Activated CD8-positive, alpha-beta T cell treated with anti-CD3 and anti-CD28 coated beads for 36 hours (primary cell): ENCODE measurements around the gene FAM76A. TPM values are rescaled to one million over a fixed set of nuclear protein-coding genes. Genes with fewer than 3 reads are reported as not detected.
A peak's percentile ranks its signal among the peaks of the same experiment; 100 is the strongest.
"Not testable (repeated sequence)": the region's sequence is repeated elsewhere in the genome, so short reads cannot be mapped to it uniquely, and the experiment has no call there.

Experiments used
- ATAC-seq: fragments of 200-7000 bp; cut with Tn5 transposase; one replicate; pipeline ENCODE4 v1.10.0; 2021; ENCODE audit warnings: mild to moderate bottlenecking, moderate library complexity
- CTCF ChIA-PET: fragments of 350-600 bp; sonication (Branson Sonifier 250); formaldehyde crosslinking; loops from one replicate; lab custom pipeline; 2021; ENCODE audit warnings: antibody characterized with exemption; lab: Charles Lee
- POLR2A ChIA-PET: fragments of 350-600 bp; sonication (Branson Sonifier 250); formaldehyde crosslinking; loops from one replicate; lab custom pipeline; 2021; ENCODE audit warnings: antibody characterized with exemption; lab: Charles Lee
- DNase-seq: peaks from one replicate; pipeline ENCODE4 v3.0.0-alpha.2; 2020
- H3K27ac Mint-ChIP-seq: one replicate; pipeline ENCODE4 v1.8.0; 2021; ENCODE audit warnings: mild to moderate bottlenecking, mixed read lengths
- H3K27me3 Mint-ChIP-seq: one replicate; pipeline ENCODE4 v1.8.0; 2021; ENCODE audit warnings: mixed read lengths
- H3K36me3 Mint-ChIP-seq: one replicate; pipeline ENCODE4 v1.8.0; 2021; ENCODE audit warnings: low read depth, mixed read lengths
- H3K4me1 Mint-ChIP-seq: one replicate; pipeline ENCODE4 v1.8.0; 2021; ENCODE audit warnings: low read depth, mixed read lengths
- H3K4me3 Mint-ChIP-seq: one replicate; pipeline ENCODE4 v1.8.0; 2021; ENCODE audit warnings: mild to moderate bottlenecking, moderate library complexity, mixed read lengths
- H3K9me3 Mint-ChIP-seq: one replicate; pipeline ENCODE4 v1.8.0; 2021; ENCODE audit warnings: mixed read lengths
- CTCF ChIP-seq: fragments of 200-600 bp; IDR thresholded peaks from one replicate; pipeline ENCODE4 v1.8.0; 2022; ENCODE audit warnings: antibody characterized with exemption, mild to moderate bottlenecking
- intact Hi-C: fragments of 100-400 bp; cut with micrococcal nuclease; formaldehyde crosslinking; loops from one replicate; pipeline ENCODE4 v1.10.0; 2022
- total RNA-seq, 2 experiments: library from RNA; stranded (reverse); gene quantifications; one replicate each; pipeline ENCODE4 v1.2.3, GENCODE V29; 2021

The FAM76A gene
- total RNA-seq, 2 experiments from 2014 or later: 6.9 to 7.9 TPM

GRCh38 chr1:27795601-27796000 is 69.8 kb downstream of the FAM76A start:
- H3K4me3 Mint-ChIP-seq: no peak overlapping the region
- intact Hi-C loops: no loop called here
- POLR2A ChIA-PET: no interaction called here
- CTCF ChIA-PET: no interaction called here
- TF ChIP-seq CTCF: no peak
- H3K27ac Mint-ChIP-seq: no peak overlapping the region
- no peaks in the 10 kb centered on the region for H3K27me3 Mint-ChIP-seq
- H3K9me3 Mint-ChIP-seq: no peaks in the 10 kb centered on the region
- H3K36me3 Mint-ChIP-seq: peaks cover 35% of the 10 kb centered on the region
- ATAC-seq (no peak), DNase-seq (no peak)
- H3K4me1 Mint-ChIP-seq: peaks cover 3% of the 10 kb centered on the region

- no peak for TF ChIP-seq CTCF
- Mint-ChIP-seq H3K4me1 (peaks cover 5% of the 10 kb centered on the region), H3K9me3 (no peaks in the 10 kb centered on the region), H3K27me3 (no peaks in the 10 kb centered on the region), H3K36me3 (peaks cover 24% of the 10 kb centered on the region), H3K4me3 (no peak overlapping the region), H3K27ac (no peak overlapping the region)
- ATAC-seq (no peak), DNase-seq (peak; percentile 16)
- CTCF ChIA-PET: no interaction called here
- POLR2A ChIA-PET: no interaction called here
- intact Hi-C loops: no loop called here
Observed at GRCh38 chr1:27804791-27805190, 79.0 kb downstream of the FAM76A start.

- CTCF ChIA-PET: no interaction called here
Observed at GRCh38 chr1:27806758-27807157, 81.0 kb downstream of the FAM76A start.

GRCh38 chr1:27807385-27807784 is 81.6 kb downstream of the FAM76A start:
- ATAC-seq (no peak), DNase-seq (no peak)
- POLR2A ChIA-PET: no interaction called here
- H3K36me3 Mint-ChIP-seq: peaks cover 21% of the 10 kb centered on the region
- intact Hi-C loops: no loop called here
- H3K27ac Mint-ChIP-seq: peak overlapping the region; percentile 34
- peaks cover 5% of the 10 kb centered on the region for H3K4me1 Mint-ChIP-seq
- no peaks in the 10 kb centered on the region for H3K9me3 Mint-ChIP-seq
- CTCF ChIA-PET: no interaction called here
- H3K4me3 Mint-ChIP-seq: no peak overlapping the region
- H3K27me3 Mint-ChIP-seq: no peaks in the 10 kb centered on the region
- no peak for TF ChIP-seq CTCF

More at GRCh38 chr1:27806758-27807157, 81.0 kb downstream of the FAM76A start:
- no peak for ATAC-seq
- Mint-ChIP-seq H3K27ac (no peak overlapping the region), H3K4me1 (peaks cover 5% of the 10 kb centered on the region), H3K9me3 (no peaks in the 10 kb centered on the region), H3K36me3 (peaks cover 22% of the 10 kb centered on the region), H3K27me3 (no peaks in the 10 kb centered on the region), H3K4me3 (no peak overlapping the region)
- intact Hi-C loops: no loop called here
- no peak for TF ChIP-seq CTCF
- DNase-seq: no peak
- POLR2A ChIA-PET: no interaction called here

- H3K4me3 Mint-ChIP-seq, DNase-seq, H3K27me3 Mint-ChIP-seq, POLR2A ChIA-PET, H3K4me1 Mint-ChIP-seq, intact Hi-C loops, ATAC-seq, H3K27ac Mint-ChIP-seq, H3K9me3 Mint-ChIP-seq, CTCF ChIA-PET: not testable (repeated sequence)
- H3K36me3 Mint-ChIP-seq: peaks cover 21% of the 10 kb centered on the region
Observed at GRCh38 chr1:27808131-27808530, 82.4 kb downstream of the FAM76A start.

GRCh38 chr1:27809883-27810282 is 84.1 kb downstream of the FAM76A start:
- H3K4me1 Mint-ChIP-seq: peaks cover 1% of the 10 kb centered on the region
- no peak overlapping the region for H3K4me3 Mint-ChIP-seq
- H3K9me3 Mint-ChIP-seq: no peaks in the 10 kb centered on the region
- DNase-seq (no peak), ATAC-seq (no peak)
- intact Hi-C loops: no loop called here
- POLR2A ChIA-PET: interaction anchor here (1.2 kb wide), 1 partner anchor 9 kb away, joined by 4 read pairs; no protein-coding TSS in a partner anchor
- H3K36me3 Mint-ChIP-seq: peaks cover 14% of the 10 kb centered on the region
- CTCF ChIA-PET: no interaction called here
- no peak overlapping the region for H3K27ac Mint-ChIP-seq
- H3K27me3 Mint-ChIP-seq: no peaks in the 10 kb centered on the region
- no peak for TF ChIP-seq CTCF
